C1 segment of cervical spinal cord (tissue), 14 donors: ENCODE measurements around the gene ASCL2.
"Not testable (repeated sequence)": the region's sequence is repeated elsewhere in the genome, so short reads cannot be mapped to it uniquely, and the experiment has no call there.

Source experiments
- DNase-seq, 14 donors: peaks; one replicate each; lab custom pipeline; 2025; lab: John Stamatoyannopoulos, UW

Gene ASCL2

GRCh38 chr11:2260491-2261364 is 9.7 kb downstream of the ASCL2 start:
- no peak for DNase-seq

GRCh38 chr11:2259897-2260451 is 10.4 kb downstream of the ASCL2 start:
- no peak for DNase-seq

GRCh38 chr11:2259466-2259830 is 10.9 kb downstream of the ASCL2 start:
- no peak for DNase-seq

GRCh38 chr11:2258501-2259465 is 11.6 kb downstream of the ASCL2 start:
- DNase-seq, result no peak

- DNase-seq, result no peak
Measured at GRCh38 chr11:2256951-2257700, 13.3 kb downstream of the ASCL2 start.

GRCh38 chr11:2256293-2256913 is 14.0 kb downstream of the ASCL2 start:
- no peak for DNase-seq

- DNase-seq, result no peak
Measured at GRCh38 chr11:2252018-2252417, 18.4 kb downstream of the ASCL2 start.

GRCh38 chr11:2251138-2251537 is 19.2 kb downstream of the ASCL2 start:
- no peak for DNase-seq

- no peak for DNase-seq
Measured at GRCh38 chr11:2250485-2250884, 19.9 kb downstream of the ASCL2 start.

GRCh38 chr11:2250041-2250440 is 20.3 kb downstream of the ASCL2 start:
- no peak for DNase-seq

GRCh38 chr11:2249189-2249916 is 21.0 kb downstream of the ASCL2 start:
- DNase-seq, result no peak

GRCh38 chr11:2248762-2249161 is 21.6 kb downstream of the ASCL2 start:
- no peak for DNase-seq

- no peak for DNase-seq
Measured at GRCh38 chr11:2248242-2248641, 22.1 kb downstream of the ASCL2 start.

GRCh38 chr11:2247496-2247895 is 22.9 kb downstream of the ASCL2 start:
- DNase-seq, result no peak

GRCh38 chr11:2240834-2241233 is 29.6 kb downstream of the ASCL2 start:
- no peak for DNase-seq

GRCh38 chr11:2237457-2238238 is 32.7 kb downstream of the ASCL2 start:
- DNase-seq, result no peak

GRCh38 chr11:2236381-2237134 is 33.8 kb downstream of the ASCL2 start:
- DNase-seq, result not testable (repeated sequence)

- DNase-seq, result no peak
Measured at GRCh38 chr11:2235588-2236326, 34.6 kb downstream of the ASCL2 start.
